GM19043 (cell line): ENCODE measurements around the gene LGALS3.

ENCODE experiments used
- ATAC-seq: cut with Tn5 transposase; IDR thresholded peaks from one replicate; pipeline ENCODE4 v1.9.1; 2021; ENCODE audit warnings: low read depth; ENCODE audit not compliant: unreplicated experiment

LGALS3 gene

DNA sequence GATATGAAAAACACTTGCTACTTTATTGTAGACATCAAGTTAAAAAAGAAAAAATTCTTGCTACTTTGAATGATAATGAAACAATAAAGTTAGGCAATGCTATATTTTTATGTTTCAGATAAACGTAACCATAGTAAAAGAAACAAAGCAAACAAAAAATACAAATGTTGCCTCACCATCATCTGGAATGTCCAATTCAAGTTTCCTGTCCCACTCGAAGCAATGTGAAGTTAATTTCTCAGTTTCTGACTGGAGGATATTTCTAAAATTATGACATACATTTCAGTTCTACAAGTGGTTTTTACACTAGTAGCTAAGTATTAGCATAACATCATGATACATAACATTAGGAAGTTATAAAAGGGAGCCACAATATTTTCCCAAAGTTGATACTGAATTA, 41.5 kb downstream of the LGALS3 start:
- ATAC-seq: no peak

DNA sequence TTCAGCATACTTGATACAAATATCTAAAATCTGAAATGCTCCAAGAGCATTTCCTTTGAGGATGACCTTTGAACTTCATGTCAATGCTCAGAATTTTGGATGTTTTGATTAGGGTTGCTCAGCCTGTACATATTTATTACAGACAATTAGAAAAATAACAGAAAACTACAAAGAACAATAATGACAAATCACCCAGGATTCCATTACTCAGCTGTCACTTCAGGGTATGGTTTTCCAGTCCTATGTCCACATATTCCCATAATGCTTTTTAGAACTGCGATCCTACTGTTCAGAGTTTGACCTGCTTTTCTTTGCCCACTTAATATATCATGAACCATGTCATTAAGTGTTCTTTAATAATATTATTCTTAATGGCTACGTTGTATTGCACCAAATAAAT, 51.0 kb downstream of the LGALS3 start:
- no peak for ATAC-seq

DNA sequence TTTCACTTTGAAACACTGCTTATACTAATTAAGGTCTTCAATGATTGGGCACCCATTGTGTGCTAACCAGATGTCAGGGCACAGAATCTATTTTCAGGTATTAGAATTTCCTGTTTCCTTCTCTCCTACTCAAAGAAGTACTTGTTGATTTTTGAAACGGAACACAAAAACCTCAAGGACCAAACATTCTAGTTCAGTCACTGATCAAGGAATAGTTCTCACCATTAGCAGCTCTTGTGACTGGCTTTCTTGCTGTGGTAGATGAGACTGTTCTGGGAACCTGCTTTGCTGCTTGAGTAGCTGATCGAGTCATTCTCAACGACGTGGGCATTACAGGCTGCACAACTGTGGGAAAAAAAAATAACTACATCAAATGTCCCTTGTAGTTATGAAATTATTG, 51.4 kb downstream of the LGALS3 start:
- ATAC-seq: peak; percentile 84

DNA sequence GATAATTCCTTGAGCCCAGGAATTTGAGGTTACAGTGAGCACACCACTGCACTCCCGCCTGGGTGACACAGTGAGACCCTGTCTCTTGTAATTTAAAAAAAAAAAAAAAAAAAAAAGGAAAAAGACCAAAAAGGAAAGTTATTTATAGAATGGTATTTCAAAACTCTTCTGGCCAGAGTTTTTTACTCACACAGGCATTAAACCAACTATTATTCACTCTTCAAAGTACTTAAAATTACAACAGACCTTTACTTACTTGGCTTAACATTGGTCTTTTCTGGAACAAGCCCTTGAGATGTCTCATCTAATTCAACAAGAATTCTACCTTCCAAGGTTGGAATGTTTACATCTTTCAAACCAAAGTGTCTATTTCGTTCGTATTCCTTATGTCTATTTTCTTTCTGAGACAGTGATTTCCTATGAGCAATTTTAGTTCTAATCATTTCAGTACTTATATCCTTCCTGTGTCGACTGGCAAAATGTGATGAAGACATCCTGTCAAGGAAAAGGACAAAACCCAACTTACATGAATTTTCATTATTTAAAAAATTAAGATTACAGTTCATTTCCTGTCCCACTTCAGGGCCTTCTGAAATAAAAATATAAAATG, 59.7 kb downstream of the LGALS3 start:
- no peak for ATAC-seq

- peak; percentile 1 for ATAC-seq
Measured at GRCh38 chr14:55190906-55191202, 61.8 kb downstream of the LGALS3 start.

- peak; percentile 95 for ATAC-seq
Measured at GRCh38 chr14:55191203-55192053, 62.4 kb downstream of the LGALS3 start, which contains the start of gene DLGAP5. Gene DLGAP5, minus strand, starts transcription at chr14:55191585. Its CDS starts 2,406 bp downstream, at chr14:55189179.

DNA sequence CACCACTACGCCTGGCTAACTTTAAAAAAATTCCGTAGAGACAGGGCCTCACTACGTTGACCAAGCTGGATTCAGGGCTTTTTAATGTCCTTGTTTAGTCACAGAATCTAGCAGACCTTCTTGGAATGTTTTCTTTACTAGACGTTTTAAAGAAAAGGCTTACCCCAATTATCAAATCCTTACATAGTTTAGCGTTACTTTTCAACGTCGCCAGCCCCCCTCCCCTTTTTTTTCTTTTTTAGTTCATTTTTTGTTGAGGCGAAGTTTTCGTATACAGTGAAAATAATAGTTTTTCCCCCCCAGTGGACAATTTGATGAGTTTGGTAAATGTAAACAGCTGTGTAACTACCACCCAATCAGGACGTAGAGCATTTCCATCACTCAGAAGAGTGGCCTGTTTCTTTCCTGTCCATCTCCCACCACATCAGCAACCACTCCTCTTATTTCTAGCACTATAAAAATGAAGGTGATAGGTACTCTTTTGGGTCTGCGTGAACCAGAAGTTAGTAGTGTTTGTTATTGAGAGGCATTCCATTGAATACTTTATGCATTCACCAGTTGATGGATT, 63.1 kb downstream of the LGALS3 start:
- no peak for ATAC-seq

DNA sequence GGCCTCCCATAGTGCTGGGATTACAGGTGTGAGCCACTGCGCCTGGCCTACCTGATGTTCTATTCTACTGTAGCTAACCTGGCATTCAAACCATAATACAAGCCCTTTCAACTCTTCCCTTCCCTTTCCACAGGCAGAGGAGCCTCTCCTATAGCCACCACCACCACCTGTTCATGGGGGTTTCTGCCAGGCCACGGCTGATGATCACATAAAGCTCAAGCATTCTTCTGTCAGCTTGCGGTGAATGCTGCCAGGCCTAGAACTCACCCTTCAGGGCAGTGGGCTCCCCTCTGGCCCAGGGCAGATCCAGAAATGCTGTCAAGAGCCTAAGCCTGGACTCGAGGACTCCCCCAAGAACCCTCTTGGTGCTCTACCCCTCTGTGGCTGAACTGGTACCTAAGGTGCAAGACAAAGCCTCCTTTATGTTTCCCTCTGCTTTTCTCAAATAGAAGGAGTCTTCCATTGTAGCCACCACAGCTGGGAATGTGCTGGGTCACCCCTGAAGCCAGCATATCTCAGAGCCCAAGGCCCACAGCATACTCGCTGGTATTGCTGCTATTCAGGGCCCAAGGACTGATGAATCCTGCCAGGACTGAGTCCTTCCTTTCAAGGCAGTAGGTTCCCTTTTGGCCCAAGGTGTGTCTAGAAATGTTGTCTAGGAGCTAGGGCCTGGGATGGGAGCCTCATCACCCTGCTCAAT, 65.8 kb downstream of the LGALS3 start:
- no peak for ATAC-seq
